Heart left ventricle (tissue), 16 donors: ENCODE measurements around the gene ESRRG. TPM values are rescaled to one million over a fixed set of nuclear protein-coding genes. Genes with fewer than 3 reads are reported as not detected.

Source experiments
- ATAC-seq, 4 donors: fragments of 200-7000 bp; cut with Tn5 transposase; one replicate each; pipeline ENCODE4 v1.9.1; 2020 to 2022; ENCODE audit warnings: moderate library complexity in 4 of 4, mild to moderate bottlenecking in 3 of 4, moderate number of reproducible peaks in 1 of 4
- DNase-seq, 5 donors: peaks; one replicate each; pipeline ENCODE4 v3.0.0-alpha.2; 2020
- H3K27ac ChIP-seq, 12 donors: fragments of 200-600 bp; sonication (generic) in 4 of 12; one replicate each; pipeline versions ENCODE4 v1.5.0 to v1.8.0; 2016 to 2022; ENCODE audit warnings: mild to moderate bottlenecking in 2 of 12
- H3K27me3 ChIP-seq, 9 donors: fragments of 200-600 bp; sonication (generic) in 2 of 9; one replicate each; pipeline versions ENCODE4 v1.5.1 to v1.8.0; 2016 to 2022; ENCODE audit warnings: mild to moderate bottlenecking in 3 of 9
- H3K36me3 ChIP-seq, 9 donors: fragments of 200-600 bp; sonication (generic) in 2 of 9; one replicate each; pipeline versions ENCODE4 v1.5.0 to v1.8.0; 2018 to 2022; ENCODE audit warnings: mild to moderate bottlenecking in 2 of 9
- H3K4me1 ChIP-seq, 12 donors: fragments of 200-600 bp; sonication (generic) in 4 of 12; one replicate each; pipeline versions ENCODE4 v1.5.0 to v1.8.0; 2016 to 2022; ENCODE audit warnings: mild to moderate bottlenecking in 3 of 12
- H3K4me3 ChIP-seq, 12 donors: fragments of 200-600 bp; sonication (generic) in 4 of 12; one replicate each; pipeline versions ENCODE4 v1.5.0 to v1.8.0; 2017 to 2022; ENCODE audit warnings: mild to moderate bottlenecking in 9 of 12, moderate library complexity in 4 of 12
- H3K9me3 ChIP-seq, 12 donors: fragments of 200-600 bp; sonication (generic) in 4 of 12; one replicate each; pipeline versions ENCODE4 v1.5.0 to v1.8.0; 2016 to 2022; ENCODE audit warnings: mild to moderate bottlenecking in 1 of 12
- CTCF ChIP-seq, 12 donors: fragments of 200-600 bp; sonication (generic) in 4 of 12; IDR thresholded peaks; one replicate each; pipeline versions ENCODE4 v1.5.0 to v1.8.0; 2018 to 2022; ENCODE audit warnings: antibody characterized with exemption in 12 of 12, mild to moderate bottlenecking in 5 of 12
- POLR2A ChIP-seq, 2 donors: fragments of 450-650 bp; IDR thresholded peaks; one replicate each; pipeline ENCODE4 v1.6.1; 2017; ENCODE audit warnings: antibody characterized with exemption in 2 of 2, mild to moderate bottlenecking in 2 of 2, moderate library complexity in 2 of 2
- WGBS, 4 donors: extraction: QIAGEN DNeasy Blood & Tissue Kit in 2 of 4; methylation state at CpG; one replicate each; pipeline versions ENCODE4 v1.1.5 to v1.1.7; 2013 to 2018; 5-methylcytosine and 5-hydroxymethylcytosine counted together
- intact Hi-C, 10 donors: fragments of 100-400 bp; cut with DNase I; formaldehyde crosslinking; loops; one replicate each; pipeline versions ENCODE4 v1.11.1 to v1.14.2; 2022
- polyA plus RNA-seq, 2 donors: library from polyadenylated mRNA; stranded (reverse); fragments of 200-250 nt; gene quantifications; one replicate each; pipeline ENCODE4 v1.2.3, GENCODE V29; 2013
- total RNA-seq, 9 donors: library from RNA; depleted of rRNA in 2 of 9; stranded (reverse); fragments of >200 nt in 2 of 9; fragmentation: NEBNext Ultra II Directional in 3 of 9; extraction: Animal tissue kit (Norgen Biotek cat#: 25700) in 3 of 9; gene quantifications; one replicate each; pipeline versions ENCODE4 v1.1.0 to v1.2.4, GENCODE V29; 2016 to 2023
- donor health status: ischemic (EF 13 %, LVEDD 7.1; RV severe dilation, severe dysfunction).
- donor health status: healthy with polysubstance abuse.
- donor health status: DM: no; HTN: yes; CAD: no.
- donor health status: DM: no; HTN: no; CAD: no.
- donor health status: ischemic (EF 25% LVEDD 6.9; RV normal size, moderate dysfunction).
- donor health status: ischemic (EF 25% LVEDD 5.7; RV mildly dilated, moderate dysfunction).
- donor health status: healthy.
- donor health status: DM: yes; HTN: yes; CAD: no.
- donor health status: ischemic (EF 35%, LVEDD 5.7; RV mildly dilated, moderate dysfunction).
- donor health status: nonischemic (EF 11% LVEDD 7.7; RV severe dilation, severe dysfunction).
- donor health status: DM: yes; HTN: yes; CAD: no.
- donor health status: PGD.
- donor health status: ischemic (EF 29% LVEDD 5.4; RV normal size, mild dysfunction).
- donor health status: nonischemic (EF 23%, LVEDD 6.1; RV moderate dilation, normal function).

The ESRRG gene
- total and polyA plus RNA-seq, 11 donors, result 5.4 to 45.2 (median 31.3) TPM

DNA sequence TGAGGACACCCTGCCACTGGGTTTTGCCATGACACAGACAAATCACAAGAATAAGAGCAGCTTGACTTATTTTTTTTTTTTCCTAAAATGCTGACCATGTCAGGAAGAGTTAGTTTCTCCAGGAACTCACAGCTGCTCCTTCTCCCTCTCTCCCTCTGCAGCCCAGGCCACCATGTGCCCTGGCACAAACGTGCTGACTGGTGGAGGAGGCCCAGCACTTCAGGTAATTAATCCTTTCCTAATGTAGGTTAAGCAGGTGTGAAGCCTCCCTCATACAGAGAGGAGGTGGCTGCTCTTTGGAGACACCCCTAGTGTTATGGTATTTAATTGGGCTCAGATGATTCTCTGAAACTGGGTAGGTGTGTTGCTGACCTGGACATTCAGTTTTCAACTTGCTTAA lies 170.2 kb downstream of the ESRRG start:
- Histone ChIP-seq H3K4me3 (no peak overlapping the region), H3K27me3 (no peaks in the 10 kb centered on the region), H3K36me3 (no peaks in the 10 kb centered on the region), H3K27ac (no peak overlapping the region), H3K4me1 (no peaks in the 10 kb centered on the region), H3K9me3 (no peaks in the 10 kb centered on the region)
- ATAC-seq (no peak), DNase-seq (no peak)
- WGBS, 4 donors, result 62 to 73% (median 63%) methylated on average over 1 of the region's 1 CpG
- TF ChIP-seq POLR2A (IDR thresholded peaks at IDR 0.05) (no peak), CTCF (IDR thresholded peaks at IDR 0.05) (no peak)
- intact Hi-C loops, result no loop called here

DNA sequence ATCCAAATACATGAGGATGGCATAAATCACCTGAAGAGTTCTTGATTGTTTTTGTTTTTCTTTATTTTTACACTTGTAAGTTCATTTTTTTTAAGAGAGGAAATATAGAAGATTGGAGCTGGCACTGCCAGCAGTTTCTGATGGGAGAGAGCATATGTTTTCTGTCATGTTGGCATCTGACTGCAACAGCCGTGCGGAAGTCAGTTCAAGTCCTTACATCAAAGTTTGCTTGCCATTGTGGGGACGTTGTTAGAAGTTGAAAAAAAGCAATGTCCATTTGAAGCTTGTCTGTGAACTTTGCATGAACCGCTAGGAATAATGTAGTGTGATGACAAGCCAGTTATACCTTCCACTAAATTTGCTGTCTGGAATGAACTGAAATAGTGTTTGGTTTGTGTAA lies 173.4 kb downstream of the ESRRG start:
- Histone ChIP-seq H3K27me3 (no peaks in the 10 kb centered on the region), H3K4me3 (no peak overlapping the region), H3K4me1 (no peaks in the 10 kb centered on the region), H3K9me3 (no peaks in the 10 kb centered on the region), H3K36me3 (no peaks in the 10 kb centered on the region), H3K27ac (no peak overlapping the region)
- intact Hi-C loops, result no loop called here
- ATAC-seq, result no peak
- 33 to 51% (median 46%) methylated on average over 4 of the region's 4 CpGs for WGBS, 4 donors
- no peak for DNase-seq
- no peak for TF ChIP-seq CTCF (IDR thresholded peaks at IDR 0.05)
- no peak for TF ChIP-seq POLR2A (IDR thresholded peaks at IDR 0.05)

DNA sequence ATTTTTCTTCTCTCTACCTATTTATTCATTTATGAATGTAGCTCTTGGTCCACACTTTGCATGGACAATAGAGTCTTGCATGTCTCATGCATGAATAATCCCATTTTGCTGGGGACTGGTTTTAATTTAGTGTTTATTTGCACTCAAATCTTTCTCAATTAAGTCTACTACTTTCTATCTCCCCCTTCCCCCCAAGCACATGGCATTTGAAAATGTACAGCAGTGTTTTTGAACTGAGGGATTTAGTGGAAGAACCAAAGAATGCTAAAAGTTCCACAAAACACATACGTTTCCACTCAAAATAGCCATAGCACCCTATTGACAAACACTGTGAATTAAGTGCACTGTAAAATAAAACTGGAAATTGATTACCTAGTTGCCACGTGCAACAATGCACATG lies 180.5 kb downstream of the ESRRG start:
- H3K9me3 ChIP-seq, result no peaks in the 10 kb centered on the region
- TF ChIP-seq CTCF (IDR thresholded peaks at IDR 0.05) (no peak), POLR2A (IDR thresholded peaks at IDR 0.05) (no peak)
- 66 to 77% (median 74%) methylated on average over 2 of the region's 2 CpGs for WGBS, 4 donors
- ATAC-seq (no peak), DNase-seq (no peak)
- H3K27me3 ChIP-seq, result no peaks in the 10 kb centered on the region
- H3K36me3 ChIP-seq, result no peaks in the 10 kb centered on the region
- H3K4me1 ChIP-seq, result no peaks in the 10 kb centered on the region
- H3K27ac ChIP-seq, result no peak overlapping the region
- H3K4me3 ChIP-seq, result no peak overlapping the region
- intact Hi-C loops, result no loop called here

- no peak overlapping the region for H3K27ac ChIP-seq
- no peaks in the 10 kb centered on the region for H3K36me3 ChIP-seq
- H3K4me1 ChIP-seq, result no peaks in the 10 kb centered on the region
- intact Hi-C loops, result no loop called here
- no peak overlapping the region for H3K4me3 ChIP-seq
- no peaks in the 10 kb centered on the region for H3K9me3 ChIP-seq
- WGBS, 4 donors, result 75 to 87% (median 78%) methylated on average over 1 of the region's 1 CpG
- DNase-seq (no peak), ATAC-seq (no peak)
- H3K27me3 ChIP-seq, result no peaks in the 10 kb centered on the region
- TF ChIP-seq CTCF (IDR thresholded peaks at IDR 0.05) (no peak), POLR2A (IDR thresholded peaks at IDR 0.05) (no peak)
These were observed 181.0 kb downstream of the ESRRG start for GRCh38 chr1:216542263-216542662.
